ENCODE data around the gene MAPK7. TPM values are rescaled to one million over a fixed set of nuclear protein-coding genes. Genes with fewer than 3 reads are reported as not detected.

The MAPK7 gene
- total RNA-seq, 4 donors from 2014 or later, result 34.9 to 95.7 (median 61.1) TPM

GRCh38 chr17:19398301-19399181 lies 20.2 kb downstream of the MAPK7 start:
- no peak for TF ChIP-seq POLR2A (IDR thresholded peaks at IDR 0.05)
- TF ChIP-seq CTCF (IDR thresholded peaks at IDR 0.05), result no peak
- DNase-seq (ENCODE audit: low spot score in 2 of 2), result peak; percentile 74 to 94
- no peak overlapping the region for H3K4me3 ChIP-seq (ENCODE audit: low read depth, poor library complexity, severe bottlenecking)
- intact Hi-C loops (cut with DNase I; ENCODE audit: low total_unique reads), result no loop called here
- 58 to 61% methylated on average over 2 of the region's 2 CpGs for WGBS, 2 donors

- DNase-seq (ENCODE audit: low spot score in 2 of 2), result peak in 1 of 2 donors; percentile 66
- intact Hi-C loops (cut with DNase I; ENCODE audit: low total_unique reads), result no loop called here
- WGBS, 2 donors, result 88 to 96% methylated on average over 3 of the region's 3 CpGs
- TF ChIP-seq POLR2A (IDR thresholded peaks at IDR 0.05), result no peak
- TF ChIP-seq CTCF (IDR thresholded peaks at IDR 0.05), result no peak
- H3K4me3 ChIP-seq (ENCODE audit: low read depth, poor library complexity, severe bottlenecking), result no peak overlapping the region
Measured at GRCh38 chr17:19399750-19400450, 21.6 kb downstream of the MAPK7 start.

- intact Hi-C loops (cut with DNase I; ENCODE audit: low total_unique reads), result no loop called here
- TF ChIP-seq POLR2A (IDR thresholded peaks at IDR 0.05), result no peak
- TF ChIP-seq CTCF (IDR thresholded peaks at IDR 0.05), result no peak
- peak in 1 of 2 donors; percentile 72 for DNase-seq (ENCODE audit: low spot score in 2 of 2)
- no peak overlapping the region for H3K4me3 ChIP-seq (ENCODE audit: low read depth, poor library complexity, severe bottlenecking)
- WGBS, 2 donors, result 73 to 79% methylated on average over 8 of the region's 8 CpGs
Measured at GRCh38 chr17:19401321-19402010, 23.2 kb downstream of the MAPK7 start.

- intact Hi-C loops (cut with DNase I; ENCODE audit: low total_unique reads), result no loop called here
- no peak for DNase-seq (ENCODE audit: low spot score in 2 of 2)
- no peak overlapping the region for H3K4me3 ChIP-seq (ENCODE audit: low read depth, poor library complexity, severe bottlenecking)
- 65 to 81% methylated on average over 1 of the region's 1 CpG for WGBS, 2 donors
- no peak for TF ChIP-seq CTCF (IDR thresholded peaks at IDR 0.05)
- no peak for TF ChIP-seq POLR2A (IDR thresholded peaks at IDR 0.05)
Measured at GRCh38 chr17:19402171-19402570, 23.9 kb downstream of the MAPK7 start.

GRCh38 chr17:19403021-19403420 lies 24.7 kb downstream of the MAPK7 start:
- DNase-seq (ENCODE audit: low spot score in 2 of 2), result no peak
- no peak overlapping the region for H3K4me3 ChIP-seq (ENCODE audit: low read depth, poor library complexity, severe bottlenecking)
- no peak for TF ChIP-seq POLR2A (IDR thresholded peaks at IDR 0.05)
- no peak for TF ChIP-seq CTCF (IDR thresholded peaks at IDR 0.05)
- 96 to 98% methylated on average over 4 of the region's 4 CpGs for WGBS, 2 donors
- intact Hi-C loops (cut with DNase I; ENCODE audit: low total_unique reads), result no loop called here

Data from lower leg skin (tissue), 4 donors.